Measurements from ENCODE around the gene DNLZ.

DNA sequence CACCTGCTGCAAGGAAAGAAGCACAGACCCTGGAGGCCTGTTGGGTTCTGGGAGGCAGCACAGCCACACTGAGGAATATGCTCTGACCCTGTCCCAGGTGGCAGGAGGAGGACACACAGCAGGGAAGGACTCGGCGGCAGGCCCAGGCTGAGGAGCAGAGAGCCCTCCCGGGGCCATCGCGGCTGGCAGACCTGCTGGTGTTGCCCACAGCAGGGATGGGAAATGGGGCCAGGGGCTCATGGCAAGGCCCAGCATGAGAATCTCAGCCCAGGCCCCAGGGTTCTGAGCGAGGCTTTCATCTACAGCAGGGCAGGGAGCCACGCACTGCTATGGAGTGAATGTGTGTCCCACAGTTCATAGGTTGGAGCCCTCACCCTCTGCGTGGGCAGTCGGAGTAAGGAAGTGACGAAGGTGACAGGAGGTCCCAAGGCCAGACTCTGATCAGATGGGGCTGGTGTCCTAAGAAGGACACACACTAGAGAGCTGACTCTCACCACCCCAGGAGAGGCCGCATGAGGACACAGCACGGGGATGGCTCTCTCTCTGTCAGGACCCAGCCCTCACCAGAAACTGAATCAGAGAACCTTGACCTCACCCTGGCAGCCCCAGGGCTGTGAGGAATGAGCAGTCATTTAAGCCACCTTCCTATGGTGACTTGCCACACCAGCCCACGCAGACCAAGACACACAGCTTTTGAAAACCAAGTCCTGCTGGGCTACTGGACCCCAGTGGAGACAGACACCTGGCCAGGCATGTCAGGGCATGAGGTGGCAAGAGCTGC, 46.5 kb downstream of the DNLZ start:
- TF ChIP-seq CTCF (IDR thresholded peaks at IDR 0.05) = no peak
- TF ChIP-seq POLR2A (IDR thresholded peaks at IDR 0.05) = no peak
